Liver (tissue), 9 donors: ENCODE data around the gene VAMP1. TPM values are rescaled to one million over a fixed set of nuclear protein-coding genes. Genes with fewer than 3 reads are reported as not detected.

ENCODE experiments used
- DNase-seq: peaks from one replicate; pipeline ENCODE4 v3.0.0-alpha.2; 2017; ENCODE audit warnings: low spot score
- H3K27ac ChIP-seq, 2 donors: one replicate each; pipeline ENCODE4 v1.7.0; 2013; ENCODE audit warnings: inconsistent platforms in 2 of 2, low read length in 2 of 2, control low read depth in 1 of 2, low read depth in 1 of 2, mild to moderate bottlenecking in 1 of 2
- H3K27me3 ChIP-seq, 4 donors: one replicate each; pipeline versions ENCODE4 v1.6.1 to v1.7.0; 2013; ENCODE audit warnings: low read length in 3 of 4, inconsistent platforms in 1 of 4, mild to moderate bottlenecking in 1 of 4, moderate library complexity in 1 of 4; ENCODE audit not compliant: control insufficient read depth in 4 of 4, insufficient read depth in 4 of 4
- H3K36me3 ChIP-seq, 4 donors: one replicate each; pipeline versions ENCODE4 v1.6.1 to v1.7.0; 2013; ENCODE audit warnings: low read length in 3 of 4, mild to moderate bottlenecking in 3 of 4, low read depth in 1 of 4, moderate library complexity in 1 of 4; ENCODE audit not compliant: control insufficient read depth in 4 of 4, insufficient read depth in 3 of 4
- H3K4me1 ChIP-seq, 4 donors: one replicate each; pipeline versions ENCODE4 v1.6.1 to v1.7.0; 2013; ENCODE audit warnings: low read length in 3 of 4, mild to moderate bottlenecking in 3 of 4, moderate library complexity in 1 of 4; ENCODE audit not compliant: control insufficient read depth in 4 of 4, insufficient read depth in 4 of 4
- H3K4me3 ChIP-seq, 3 donors: one replicate each; pipeline versions ENCODE4 v1.6.1 to v1.7.0; 2013; ENCODE audit warnings: low read length in 3 of 3, control low read depth in 1 of 3, low read depth in 1 of 3, mild to moderate bottlenecking in 1 of 3
- H3K9ac ChIP-seq, 2 donors: one replicate each; pipeline ENCODE4 v1.7.0; 2013; ENCODE audit warnings: low read length in 2 of 2, mild to moderate bottlenecking in 2 of 2, moderate library complexity in 2 of 2, control low read depth in 1 of 2, low read depth in 1 of 2
- H3K9me3 ChIP-seq, 4 donors: one replicate each; pipeline versions ENCODE4 v1.6.1 to v1.7.0; 2013; ENCODE audit warnings: low read length in 3 of 4; ENCODE audit not compliant: control insufficient read depth in 4 of 4
- ATF3 ChIP-seq: IDR thresholded peaks from 2 replicates; pipeline ENCODE4 v1.6.1; 2016; ENCODE audit warnings: antibody characterized with exemption
- EGR1 ChIP-seq, 2 donors: IDR thresholded peaks; 2 replicates each; pipeline ENCODE4 v1.6.1; 2016 to 2018; ENCODE audit warnings: antibody characterized with exemption in 2 of 2, low read depth in 2 of 2
- FOXA1 ChIP-seq: IDR thresholded peaks from 2 replicates; pipeline ENCODE4 v1.6.1; 2016; ENCODE audit warnings: antibody characterized with exemption
- FOXA2 ChIP-seq: IDR thresholded peaks from 2 replicates; pipeline ENCODE4 v1.6.1; 2016; ENCODE audit warnings: antibody characterized with exemption
- GABPA ChIP-seq, 2 donors: IDR thresholded peaks in 1 of 2; conservative IDR thresholded peaks in 1 of 2; 2 replicates each; pipeline ENCODE4 v1.6.1; 2016; ENCODE audit warnings: antibody characterized with exemption in 2 of 2, mild to moderate bottlenecking in 1 of 2, moderate library complexity in 1 of 2
- HNF4G ChIP-seq: IDR thresholded peaks from 2 replicates; pipeline ENCODE4 v1.6.1; 2016; ENCODE audit warnings: antibody characterized with exemption
- JUND ChIP-seq, 2 donors: IDR thresholded peaks; 2 replicates each; pipeline ENCODE4 v1.6.1; 2016; ENCODE audit warnings: antibody characterized with exemption in 2 of 2
- NR2F2 ChIP-seq: IDR thresholded peaks from 2 replicates; pipeline ENCODE4 v1.6.1; 2016; ENCODE audit warnings: antibody characterized with exemption
- RAD21 ChIP-seq, 2 donors: IDR thresholded peaks; 2 replicates each; pipeline ENCODE4 v1.6.1; 2016; ENCODE audit warnings: antibody characterized with exemption in 2 of 2, mild to moderate bottlenecking in 2 of 2
- RXRA ChIP-seq, 2 donors: IDR thresholded peaks; 2 replicates each; pipeline ENCODE4 v1.6.1; 2017 to 2018; ENCODE audit warnings: antibody characterized with exemption in 2 of 2, mild to moderate bottlenecking in 1 of 2
- SP1 ChIP-seq: IDR thresholded peaks from 2 replicates; pipeline ENCODE4 v1.6.1; 2018; ENCODE audit warnings: antibody characterized with exemption, mild to moderate bottlenecking
- TAF1 ChIP-seq: conservative IDR thresholded peaks from 2 replicates; pipeline ENCODE4 v1.6.1; 2016; ENCODE audit warnings: antibody characterized with exemption, mild to moderate bottlenecking
- YY1 ChIP-seq: IDR thresholded peaks from 2 replicates; pipeline ENCODE4 v1.6.1; 2016; ENCODE audit warnings: antibody characterized with exemption, mild to moderate bottlenecking
- ZBTB33 ChIP-seq: IDR thresholded peaks from 2 replicates; pipeline ENCODE4 v1.6.1; 2016; ENCODE audit warnings: antibody characterized with exemption
- WGBS: extraction: QIAGEN DNeasy Blood & Tissue Kit; methylation state at CpG from one replicate; pipeline ENCODE4 v1.1.7; 2013; 5-methylcytosine and 5-hydroxymethylcytosine counted together
- polyA plus RNA-seq, 2 donors: library from polyadenylated mRNA; stranded (reverse) in 1 of 2; unstranded in 1 of 2; fragments of 200-250 nt in 1 of 2; fragments of >200 nt in 1 of 2; fragmentation: Nextera tagmentation in 1 of 2; extraction: Ambion mirVana in 1 of 2; gene quantifications; one replicate each; pipeline versions ENCODE4 v1.2.1 to v1.2.3, GENCODE V29; 2013 to 2015
- total RNA-seq, 2 donors: library from RNA; depleted of rRNA; stranded (reverse); fragments of >200 nt; gene quantifications; one replicate each; pipeline ENCODE4 v1.2.3, GENCODE V29; 2014
- TF ChIP-seq, protein P1 (sequence below): IDR thresholded peaks from 2 replicates; pipeline ENCODE4 v1.6.1; 2016; ENCODE audit warnings: antibody characterized with exemption
- TF ChIP-seq, protein P2 (sequence below): IDR thresholded peaks from 2 replicates; pipeline ENCODE4 v1.6.1; 2016; ENCODE audit warnings: antibody characterized with exemption, mild to moderate bottlenecking
- TF ChIP-seq, protein P3 (sequence below): fragments of 150-350 bp; IDR thresholded peaks from 2 replicates; pipeline ENCODE4 v1.5.1; 2017; ENCODE audit warnings: improper control_type of control experiment, low read depth, low read length; ENCODE audit not compliant: missing input control
- donor health status: healthy.
- donor health status: healthy.
- donor health status: healthy.
- donor health status: healthy.
- donor health status: healthy.

The VAMP1 gene
- total and polyA plus RNA-seq, 4 donors, result 2.4 to 6.4 (median 5.0) TPM

DNA sequence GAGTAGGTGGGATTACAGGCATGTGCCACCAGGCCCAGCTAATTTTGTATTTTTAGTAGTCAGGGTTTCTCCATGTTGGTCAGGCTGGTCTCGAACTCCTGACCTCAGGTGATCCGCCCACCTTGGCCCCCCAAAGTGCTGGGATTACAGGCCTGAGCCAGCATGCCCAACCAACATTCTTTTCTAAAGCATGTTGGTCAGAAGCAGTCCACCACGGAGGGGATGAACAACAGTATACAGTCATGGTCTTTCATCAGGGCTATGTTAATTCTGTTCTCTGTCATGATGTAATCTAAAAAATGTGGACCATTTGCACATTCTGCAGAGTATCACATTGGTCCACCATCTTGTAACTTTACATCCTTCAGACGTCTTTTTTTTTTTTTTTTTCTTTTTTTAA, 19.0 kb upstream of the VAMP1 start:
- Histone ChIP-seq H3K4me1 (peaks cover 2 to 20% (median 11%) of the 10 kb centered on the region in 4 donors), H3K27me3 (no peaks in the 10 kb centered on the region), H3K36me3 (peaks cover 0 to 3% (median 2%) of the 10 kb centered on the region in 4 donors), H3K9ac (no peak overlapping the region), H3K4me3 (no peak overlapping the region), H3K9me3 (no peaks in the 10 kb centered on the region), H3K27ac (no peak overlapping the region)
- no peak for TF ChIP-seq ZBTB33
- TF ChIP-seq, protein P1, sequence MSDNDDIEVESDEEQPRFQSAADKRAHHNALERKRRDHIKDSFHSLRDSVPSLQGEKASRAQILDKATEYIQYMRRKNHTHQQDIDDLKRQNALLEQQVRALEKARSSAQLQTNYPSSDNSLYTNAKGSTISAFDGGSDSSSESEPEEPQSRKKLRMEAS, result no peak
- no peak for TF ChIP-seq GABPA (IDR thresholded peaks at IDR 0.05 in 1 of 2, conservative IDR thresholded peaks at IDR 0.05 in 1 of 2)
- no peak for TF ChIP-seq HNF4G
- no peak for TF ChIP-seq RXRA (IDR thresholded peaks at IDR 0.05)
- TF ChIP-seq FOXA2, result no peak
- TF ChIP-seq FOXA1, result no peak
- 75% methylated on average over 4 of the region's 4 CpGs for WGBS
- DNase-seq, result no peak

GRCh38 chr12:6488240-6488639, 17.8 kb upstream of the VAMP1 start:
- Histone ChIP-seq H3K9ac (no peak overlapping the region), H3K27ac (no peak overlapping the region), H3K9me3 (no peaks in the 10 kb centered on the region), H3K4me3 (no peak overlapping the region), H3K4me1 (peaks cover 2 to 10% (median 6%) of the 10 kb centered on the region in 4 donors), H3K36me3 (peaks cover 0 to 3% (median 2%) of the 10 kb centered on the region in 4 donors), H3K27me3 (no peaks in the 10 kb centered on the region)
- TF ChIP-seq FOXA1, result no peak
- no peak for TF ChIP-seq JUND (IDR thresholded peaks at IDR 0.05)
- no peak for TF ChIP-seq EGR1 (IDR thresholded peaks at IDR 0.05; ENCODE audit: low read depth in 2 of 2)
- TF ChIP-seq SP1, result no peak
- TF ChIP-seq, protein P2, sequence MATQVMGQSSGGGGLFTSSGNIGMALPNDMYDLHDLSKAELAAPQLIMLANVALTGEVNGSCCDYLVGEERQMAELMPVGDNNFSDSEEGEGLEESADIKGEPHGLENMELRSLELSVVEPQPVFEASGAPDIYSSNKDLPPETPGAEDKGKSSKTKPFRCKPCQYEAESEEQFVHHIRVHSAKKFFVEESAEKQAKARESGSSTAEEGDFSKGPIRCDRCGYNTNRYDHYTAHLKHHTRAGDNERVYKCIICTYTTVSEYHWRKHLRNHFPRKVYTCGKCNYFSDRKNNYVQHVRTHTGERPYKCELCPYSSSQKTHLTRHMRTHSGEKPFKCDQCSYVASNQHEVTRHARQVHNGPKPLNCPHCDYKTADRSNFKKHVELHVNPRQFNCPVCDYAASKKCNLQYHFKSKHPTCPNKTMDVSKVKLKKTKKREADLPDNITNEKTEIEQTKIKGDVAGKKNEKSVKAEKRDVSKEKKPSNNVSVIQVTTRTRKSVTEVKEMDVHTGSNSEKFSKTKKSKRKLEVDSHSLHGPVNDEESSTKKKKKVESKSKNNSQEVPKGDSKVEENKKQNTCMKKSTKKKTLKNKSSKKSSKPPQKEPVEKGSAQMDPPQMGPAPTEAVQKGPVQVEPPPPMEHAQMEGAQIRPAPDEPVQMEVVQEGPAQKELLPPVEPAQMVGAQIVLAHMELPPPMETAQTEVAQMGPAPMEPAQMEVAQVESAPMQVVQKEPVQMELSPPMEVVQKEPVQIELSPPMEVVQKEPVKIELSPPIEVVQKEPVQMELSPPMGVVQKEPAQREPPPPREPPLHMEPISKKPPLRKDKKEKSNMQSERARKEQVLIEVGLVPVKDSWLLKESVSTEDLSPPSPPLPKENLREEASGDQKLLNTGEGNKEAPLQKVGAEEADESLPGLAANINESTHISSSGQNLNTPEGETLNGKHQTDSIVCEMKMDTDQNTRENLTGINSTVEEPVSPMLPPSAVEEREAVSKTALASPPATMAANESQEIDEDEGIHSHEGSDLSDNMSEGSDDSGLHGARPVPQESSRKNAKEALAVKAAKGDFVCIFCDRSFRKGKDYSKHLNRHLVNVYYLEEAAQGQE, result no peak
- no peak for TF ChIP-seq NR2F2
- no peak for TF ChIP-seq RAD21 (IDR thresholded peaks at IDR 0.05)
- TF ChIP-seq, protein P1, result no peak
- no peak for TF ChIP-seq GABPA (IDR thresholded peaks at IDR 0.05 in 1 of 2, conservative IDR thresholded peaks at IDR 0.05 in 1 of 2)
- TF ChIP-seq RXRA (IDR thresholded peaks at IDR 0.05), result no peak
- TF ChIP-seq YY1, result no peak
- TF ChIP-seq ATF3, result no peak
- TF ChIP-seq, protein P3, sequence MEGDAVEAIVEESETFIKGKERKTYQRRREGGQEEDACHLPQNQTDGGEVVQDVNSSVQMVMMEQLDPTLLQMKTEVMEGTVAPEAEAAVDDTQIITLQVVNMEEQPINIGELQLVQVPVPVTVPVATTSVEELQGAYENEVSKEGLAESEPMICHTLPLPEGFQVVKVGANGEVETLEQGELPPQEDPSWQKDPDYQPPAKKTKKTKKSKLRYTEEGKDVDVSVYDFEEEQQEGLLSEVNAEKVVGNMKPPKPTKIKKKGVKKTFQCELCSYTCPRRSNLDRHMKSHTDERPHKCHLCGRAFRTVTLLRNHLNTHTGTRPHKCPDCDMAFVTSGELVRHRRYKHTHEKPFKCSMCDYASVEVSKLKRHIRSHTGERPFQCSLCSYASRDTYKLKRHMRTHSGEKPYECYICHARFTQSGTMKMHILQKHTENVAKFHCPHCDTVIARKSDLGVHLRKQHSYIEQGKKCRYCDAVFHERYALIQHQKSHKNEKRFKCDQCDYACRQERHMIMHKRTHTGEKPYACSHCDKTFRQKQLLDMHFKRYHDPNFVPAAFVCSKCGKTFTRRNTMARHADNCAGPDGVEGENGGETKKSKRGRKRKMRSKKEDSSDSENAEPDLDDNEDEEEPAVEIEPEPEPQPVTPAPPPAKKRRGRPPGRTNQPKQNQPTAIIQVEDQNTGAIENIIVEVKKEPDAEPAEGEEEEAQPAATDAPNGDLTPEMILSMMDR, result no peak
- TF ChIP-seq ZBTB33, result no peak
- no peak for TF ChIP-seq TAF1
- TF ChIP-seq HNF4G, result no peak
- 84% methylated on average over 1 of the region's 1 CpG for WGBS
- no peak for DNase-seq
